BJ (cell line): ENCODE measurements around the gene THSD7B. TPM values are rescaled to one million over a fixed set of nuclear protein-coding genes. Genes with fewer than 3 reads are reported as not detected.

Experiments
- CTCF ChIA-PET: fragments of 350-600 bp; formaldehyde crosslinking; extraction: SDS; loops from one replicate; lab custom pipeline; 2021; ENCODE audit warnings: antibody characterized with exemption, inconsistent platforms; lab: Yijun Ruan, JAX
- POLR2A ChIA-PET: fragments of 300-600 bp; sonication (Branson Sonifier 250); formaldehyde crosslinking; extraction: SDS; loops from one replicate; lab custom pipeline; 2021; ENCODE audit warnings: antibody characterized with exemption; lab: Charles Lee
- DNase-seq: peaks from one replicate; pipeline ENCODE4 v3.0.0-alpha.2; 2011; ENCODE audit warnings: low read depth
- H3K27me3 ChIP-seq: 2 replicates; pipeline ENCODE4 v1.6.0; 2011; ENCODE audit warnings: low read length; ENCODE audit not compliant: control insufficient read depth, insufficient read depth
- H3K36me3 ChIP-seq: 2 replicates; pipeline ENCODE4 v1.5.1; 2011; ENCODE audit warnings: low read length; ENCODE audit not compliant: control insufficient read depth, insufficient read depth
- H3K4me3 ChIP-seq: 2 replicates; pipeline ENCODE4 v1.5.1; 2011; ENCODE audit warnings: low read depth, mild to moderate bottlenecking, control low read depth, low read length
- CTCF ChIP-seq: IDR thresholded peaks from 2 replicates; pipeline ENCODE4 v1.5.1; 2011; ENCODE audit warnings: low read depth, mild to moderate bottlenecking, control low read depth, inconsistent platforms, low read length, moderate library complexity; ENCODE audit not compliant: insufficient read depth
- polyA plus RNA-seq: library from polyadenylated mRNA; depleted of rRNA; stranded (reverse); fragments of >200 nt; gene quantifications from 2 replicates; pipeline ENCODE4 v1.2.3, GENCODE V29; 2011

The THSD7B gene
- polyA plus RNA-seq, 1 experiment, result 0.13 TPM

DNA sequence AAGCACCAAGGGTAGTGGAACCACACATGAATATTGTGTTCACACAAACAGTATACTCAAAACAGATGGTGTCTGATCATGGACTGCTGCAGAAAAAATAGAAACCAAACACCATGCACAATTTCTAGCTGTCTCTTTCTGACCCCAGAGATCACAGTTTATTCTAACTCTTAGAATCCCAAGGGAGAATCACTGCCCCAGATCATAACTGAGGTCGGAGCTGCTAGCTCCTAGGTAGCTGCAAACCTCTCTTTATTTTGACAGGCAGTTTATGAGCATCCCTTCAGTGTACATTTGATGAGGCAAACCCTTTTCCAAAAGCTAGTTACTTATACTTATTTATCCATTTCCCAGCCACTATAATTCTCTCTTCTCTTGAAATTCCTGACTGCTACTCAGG is 759.8 kb downstream of the THSD7B start:
- Histone ChIP-seq H3K27me3 (no peaks in the 10 kb centered on the region), H3K36me3 (no peaks in the 10 kb centered on the region), H3K4me3 (no peak overlapping the region)
- TF ChIP-seq CTCF, result no peak
- CTCF ChIA-PET, result no interaction called here
- DNase-seq, result no peak
- POLR2A ChIA-PET, result no interaction called here

DNA sequence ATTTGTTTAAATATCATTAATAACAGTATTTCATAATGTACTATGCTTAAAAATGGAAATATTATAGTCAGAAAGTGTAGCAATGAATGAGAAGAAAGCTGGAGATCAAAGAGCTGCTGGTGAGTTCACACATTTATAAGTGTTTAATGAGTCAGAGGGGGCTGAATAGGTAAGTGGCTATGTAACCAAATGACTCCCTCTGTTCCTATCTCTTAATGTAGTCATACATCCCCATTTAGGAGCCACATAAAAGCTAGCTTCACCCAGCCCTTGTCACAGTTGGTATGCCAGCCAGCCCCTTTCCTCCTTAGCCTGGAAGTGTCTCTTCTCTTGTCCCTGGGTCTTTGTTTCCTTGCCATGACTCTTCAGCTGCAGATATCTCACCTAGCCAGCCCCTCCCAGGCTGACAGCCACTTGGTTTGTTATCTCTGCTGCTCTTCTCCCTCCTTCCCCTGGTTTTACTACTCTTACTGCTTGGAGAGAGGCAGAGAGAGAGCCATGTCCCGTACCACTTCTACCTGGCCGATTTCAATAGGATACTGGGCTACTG is 760.4 kb downstream of the THSD7B start:
- CTCF ChIA-PET, result no interaction called here
- Histone ChIP-seq H3K4me3 (no peak overlapping the region), H3K27me3 (no peaks in the 10 kb centered on the region), H3K36me3 (no peaks in the 10 kb centered on the region)
- DNase-seq, result no peak
- POLR2A ChIA-PET, result no interaction called here
- TF ChIP-seq CTCF, result no peak

DNA sequence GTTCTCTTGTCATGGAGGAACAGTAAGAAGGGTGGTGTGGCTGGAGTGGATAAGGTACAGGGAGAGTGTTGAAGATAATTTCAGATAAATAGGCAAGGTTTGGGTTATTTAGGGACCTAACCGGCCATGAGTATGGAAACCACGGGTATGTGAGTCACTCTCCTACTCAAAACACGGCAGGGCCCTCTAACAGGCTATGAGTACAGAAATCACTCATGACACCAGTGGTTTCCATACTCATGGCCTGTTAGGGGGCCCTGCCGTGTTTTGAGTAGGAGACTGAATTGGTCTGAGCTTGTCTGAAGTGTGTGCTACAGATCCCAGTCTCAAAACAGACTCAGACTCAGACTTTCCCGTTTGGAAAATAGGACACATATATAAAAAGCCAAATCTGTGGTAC is 770.6 kb downstream of the THSD7B start:
- Histone ChIP-seq H3K27me3 (no peaks in the 10 kb centered on the region), H3K36me3 (no peaks in the 10 kb centered on the region), H3K4me3 (no peak overlapping the region)
- no peak for TF ChIP-seq CTCF
- ChIA-PET CTCF (no interaction called here), POLR2A (no interaction called here)
- no peak for DNase-seq

GRCh38 chr2:137539336-137539735 is 774.0 kb downstream of the THSD7B start:
- Histone ChIP-seq H3K27me3 (no peaks in the 10 kb centered on the region), H3K36me3 (no peaks in the 10 kb centered on the region), H3K4me3 (no peak overlapping the region)
- no peak for DNase-seq
- TF ChIP-seq CTCF, result no peak
- POLR2A ChIA-PET, result no interaction called here
- CTCF ChIA-PET, result interaction anchor here (1.1 kb wide), 1 partner anchor 19 kb away, joined by 3 read pairs; no protein-coding TSS in a partner anchor

DNA sequence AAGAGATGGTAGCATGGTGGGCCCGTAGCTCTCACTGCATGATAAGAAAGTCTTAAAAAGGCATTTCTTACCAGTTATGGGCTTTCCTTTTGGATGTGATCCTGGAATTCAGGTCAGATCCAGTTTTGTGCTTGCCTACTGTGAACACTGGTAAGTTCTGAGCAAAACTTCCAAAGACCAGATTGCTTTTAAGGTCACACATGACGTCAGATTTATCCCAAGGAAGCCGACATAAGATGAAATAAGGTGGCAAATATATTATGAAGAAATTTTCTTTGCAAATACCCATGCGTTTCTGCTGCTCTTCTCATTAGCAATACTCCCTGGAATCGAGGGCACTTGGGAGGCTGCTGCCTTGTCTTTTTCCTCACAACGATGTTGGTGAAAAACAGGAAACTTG is 782.5 kb downstream of the THSD7B start:
- H3K4me3 ChIP-seq, result no peak overlapping the region
- ChIA-PET CTCF (no interaction called here), POLR2A (no interaction called here)
- DNase-seq, result no peak
- H3K36me3 ChIP-seq, result no peaks in the 10 kb centered on the region
- no peaks in the 10 kb centered on the region for H3K27me3 ChIP-seq
- TF ChIP-seq CTCF, result no peak
